WTC11 (cell line): ENCODE results near the gene ILK. TPM values are rescaled to one million over a fixed set of nuclear protein-coding genes. Genes with fewer than 3 reads are reported as not detected.

Experiments
- ATAC-seq: fragments of 200-7000 bp; cut with Tn5 transposase; 2 replicates; pipeline ENCODE4 v1.10.0; 2021; ENCODE audit warnings: mild to moderate bottlenecking, moderate library complexity
- CTCF ChIA-PET: fragments of 300-600 bp; sonication (Branson Sonifier 250); formaldehyde crosslinking; loops from one replicate; lab custom pipeline; 2021; ENCODE audit warnings: antibody characterized with exemption; lab: Charles Lee
- POLR2A ChIA-PET: fragments of 350-600 bp; sonication (Branson Sonifier 250); formaldehyde crosslinking; loops from one replicate; lab custom pipeline; 2021; ENCODE audit warnings: antibody characterized with exemption; lab: Charles Lee
- DNase-seq: peaks from one replicate; pipeline ENCODE4 v3.0.0; 2021; ENCODE audit warnings: low spot score
- H3K27ac Mint-ChIP-seq: 2 replicates; pipeline ENCODE4 v1.8.0; 2021; ENCODE audit warnings: mixed read lengths
- H3K27me3 Mint-ChIP-seq: 2 replicates; pipeline ENCODE4 v1.8.0; 2021; ENCODE audit warnings: low read depth, mild to moderate bottlenecking, moderate library complexity, mixed read lengths
- H3K36me3 Mint-ChIP-seq: 2 replicates; pipeline ENCODE4 v1.8.0; 2021; ENCODE audit warnings: mixed read lengths
- H3K4me1 Mint-ChIP-seq: 2 replicates; pipeline ENCODE4 v1.8.0; 2022; ENCODE audit warnings: mixed read lengths
- H3K4me3 Mint-ChIP-seq: 2 replicates; pipeline ENCODE4 v1.8.0; 2021; ENCODE audit warnings: mild to moderate bottlenecking, moderate library complexity, mixed read lengths
- H3K9me3 Mint-ChIP-seq: 2 replicates; pipeline ENCODE4 v1.8.0; 2021; ENCODE audit warnings: mixed read lengths
- AFF4 ChIP-seq: sonication (generic); formaldehyde crosslinking; IDR thresholded peaks from 2 replicates; pipeline ENCODE4 v1.8.1; 2023; ENCODE audit warnings: mild to moderate bottlenecking, missing genetic modification reagents, borderline replicate concordance
- ARID4B ChIP-seq: sonication (generic); formaldehyde crosslinking; IDR thresholded peaks from 2 replicates; pipeline ENCODE4 v1.8.0; 2023; ENCODE audit warnings: missing genetic modification reagents, mild to moderate bottlenecking, borderline replicate concordance
- CREM ChIP-seq: sonication (generic); formaldehyde crosslinking; IDR thresholded peaks from 2 replicates; pipeline ENCODE4 v1.8.1; 2022; ENCODE audit warnings: mild to moderate bottlenecking, missing genetic modification reagents, moderate library complexity
- NR3C1 ChIP-seq: sonication (generic); formaldehyde crosslinking; conservative IDR thresholded peaks from 2 replicates; pipeline ENCODE4 v1.8.1; 2023; ENCODE audit warnings: low read depth, mild to moderate bottlenecking, missing genetic modification reagents
- RORB ChIP-seq: fragments of 250-450 bp; sonication (Bioruptor Pico); IDR thresholded peaks from 2 replicates; pipeline ENCODE4 v1.9.0; 2021; ENCODE audit warnings: mild to moderate bottlenecking
- ZNF425 ChIP-seq: fragments of 250-450 bp; sonication (Bioruptor Pico); conservative IDR thresholded peaks from 2 replicates; pipeline ENCODE4 v1.9.0; 2021; ENCODE audit warnings: mild to moderate bottlenecking
- ZNF532 ChIP-seq: fragments of 250-450 bp; sonication (Bioruptor Pico); IDR thresholded peaks from 2 replicates; pipeline ENCODE4 v1.9.0; 2021; ENCODE audit warnings: mild to moderate bottlenecking, borderline replicate concordance
- total RNA-seq: library from RNA; stranded (reverse); gene quantifications from 3 replicates; pipeline ENCODE4 v1.2.3, GENCODE V29; 2021

Gene ILK
- total RNA-seq, 1 experiment from 2014 or later: 97.7 TPM

GRCh38 chr11:6606471-6607189 lies 3.1 kb downstream of the ILK start (continued):
- no peak for TF ChIP-seq ARID4B (CRISPR knock-in tag)
- TF ChIP-seq RORB: no peak

- H3K4me3 Mint-ChIP-seq: peak overlapping the region; percentile 23; the same call in 1 of the 2 replicates
- peak overlapping the region; percentile 96 for H3K27ac Mint-ChIP-seq
- H3K36me3 Mint-ChIP-seq: peaks cover 36% of the 10 kb centered on the region
- no peak for ATAC-seq
- H3K4me1 Mint-ChIP-seq: peaks cover 20% of the 10 kb centered on the region
- no peak for DNase-seq
- ChIA-PET POLR2A (interaction anchor here (0.9 to 2.9 kb wide), 5 partner anchors 12 to 76 kb away, joined by 3 to 11 read pairs (median 5); partner anchors contain the start of genes MRPL17 and TPP1), CTCF (interaction anchor here (0.7 to 1.7 kb wide), 9 partner anchors 12 to 244 kb away, joined by 3 to 10 read pairs (median 4); partner anchors contain the start of genes MRPL17 and TPP1)
- no peaks in the 10 kb centered on the region for H3K9me3 Mint-ChIP-seq
- TF ChIP-seq NR3C1 (CRISPR knock-in tag): no peak
- TF ChIP-seq ZNF532 (CRISPR knock-in tag): 0 out of 2 replicates have a peak, but pooled peaks have one; percentile 15
- H3K27me3 Mint-ChIP-seq: no peaks in the 10 kb centered on the region
Measured at GRCh38 chr11:6607190-6607795, 3.7 kb downstream of the ILK start.

GRCh38 chr11:6608011-6608410 lies 4.4 kb downstream of the ILK start:
- no peak for DNase-seq
- Mint-ChIP-seq H3K4me3 (no peak overlapping the region), H3K27ac (peak overlapping the region; percentile 96; the same call in 1 of the 2 replicates), H3K36me3 (peaks cover 36% of the 10 kb centered on the region), H3K9me3 (no peaks in the 10 kb centered on the region), H3K4me1 (peaks cover 20% of the 10 kb centered on the region), H3K27me3 (no peaks in the 10 kb centered on the region)
- ATAC-seq: no peak
- POLR2A ChIA-PET: interaction anchor here (1.6 to 2.9 kb wide), 2 partner anchors 13 to 75 kb away, joined by 5 to 11 read pairs; partner anchors contain the start of gene MRPL17
- TF ChIP-seq ZNF425 (CRISPR knock-in tag): no peak
- TF ChIP-seq CREM (CRISPR knock-in tag): no peak
- no peak for TF ChIP-seq AFF4 (CRISPR knock-in tag)
- CTCF ChIA-PET: interaction anchor here (1.1 to 1.7 kb wide), 2 partner anchors 36 to 77 kb away, joined by 3 to 10 read pairs; no protein-coding TSS in a partner anchor
